IMR-90 (cell line): ENCODE data around the gene NKTR. TPM values are rescaled to one million over a fixed set of nuclear protein-coding genes. Genes with fewer than 3 reads are reported as not detected.

Experiments
- ATAC-seq: fragments of 200-7000 bp; cut with Tn5 transposase; 2 replicates; pipeline ENCODE4 v1.9.1; 2020; ENCODE audit warnings: low read depth, mild to moderate bottlenecking, moderate library complexity
- BruUV-seq: library from RNA; stranded (reverse); fragments of 400-500 nt; replicated peaks from 2 replicates; lab custom pipeline; 2021; lab: Mats Ljungman, UMichigan
- CTCF ChIA-PET: fragments of 300-600 bp; formaldehyde crosslinking; extraction: SDS; loops from one replicate; lab custom pipeline; 2021; ENCODE audit warnings: antibody characterized with exemption; lab: Yijun Ruan, JAX
- POLR2A ChIA-PET: fragments of 300-600 bp; sonication (Branson Sonifier 250); formaldehyde crosslinking; loops from one replicate; lab custom pipeline; 2022; ENCODE audit warnings: antibody characterized with exemption; ENCODE audit not compliant: unreplicated experiment; lab: Charles Lee
- DNase-seq: peaks from one replicate; pipeline ENCODE4 v3.0.0; 2013
- H2AFZ ChIP-seq: replicated peaks from 2 replicates; pipeline ENCODE3; 2013; ENCODE audit warnings: low read length, mild to moderate bottlenecking; ENCODE audit not compliant: poor library complexity
- H2AK5ac ChIP-seq: 2 replicates; pipeline ENCODE4 v1.6.1; 2013; ENCODE audit warnings: low read depth, low read length, inconsistent platforms
- H2AK9ac ChIP-seq: replicated peaks from 2 replicates; pipeline ENCODE3; 2013; ENCODE audit warnings: mild to moderate bottlenecking, low read depth, low read length, moderate library complexity; ENCODE audit not compliant: poor library complexity
- H2BK120ac ChIP-seq: 2 replicates; pipeline ENCODE4 v1.6.1; 2013; ENCODE audit warnings: low read depth, low read length, inconsistent platforms
- H2BK15ac ChIP-seq: 3 replicates; pipeline ENCODE4 v1.6.1; 2013; ENCODE audit warnings: low read depth, low read length, inconsistent platforms
- H2BK20ac ChIP-seq: 2 replicates; pipeline ENCODE4 v1.6.1; 2013; ENCODE audit warnings: low read depth, mild to moderate bottlenecking, inconsistent platforms, low read length, moderate library complexity
- H2BK5ac ChIP-seq: 2 replicates; pipeline ENCODE4 v1.6.1; 2013; ENCODE audit warnings: mild to moderate bottlenecking, low read depth, low read length, inconsistent platforms; ENCODE audit not compliant: poor library complexity, severe bottlenecking
- H3K14ac ChIP-seq: replicated peaks from 2 replicates; pipeline ENCODE4 v1.6.1; 2013; ENCODE audit warnings: low read depth, low read length, inconsistent platforms
- H3K18ac ChIP-seq: 2 replicates; pipeline ENCODE4 v1.6.1; 2013; ENCODE audit warnings: low read depth, low read length, control low read depth
- H3K23ac ChIP-seq: 2 replicates; pipeline ENCODE4 v1.6.1; 2013; ENCODE audit warnings: low read depth, low read length, inconsistent platforms
- H3K27ac ChIP-seq: 2 replicates; pipeline ENCODE4 v1.5.1; 2013; ENCODE audit warnings: mild to moderate bottlenecking, control low read depth, low read length; ENCODE audit not compliant: insufficient read depth
- H3K27me3 ChIP-seq: 2 replicates; pipeline ENCODE4 v1.6.1; 2013; ENCODE audit warnings: low read length; ENCODE audit not compliant: control insufficient read depth, insufficient read depth
- H3K36me3 ChIP-seq: 2 replicates; pipeline ENCODE4 v1.6.1; 2013; ENCODE audit warnings: low read length, mixed read lengths; ENCODE audit not compliant: control insufficient read depth, insufficient read depth
- H3K4ac ChIP-seq: 2 replicates; pipeline ENCODE4 v1.6.1; 2013; ENCODE audit warnings: low read depth, low read length, inconsistent platforms
- H3K4me1 ChIP-seq: 2 replicates; pipeline ENCODE4 v1.6.1; 2013; ENCODE audit warnings: low read length, mixed read lengths; ENCODE audit not compliant: control insufficient read depth, insufficient read depth
- H3K4me2 ChIP-seq: 2 replicates; pipeline ENCODE4 v1.6.1; 2013; ENCODE audit warnings: low read depth, mild to moderate bottlenecking, control low read depth, low read length, moderate library complexity
- H3K4me3 ChIP-seq: 2 replicates; pipeline ENCODE4 v1.5.1; 2013; ENCODE audit warnings: low read depth, mild to moderate bottlenecking, control low read depth, low read length, moderate library complexity; ENCODE audit not compliant: insufficient read depth
- H3K56ac ChIP-seq: 2 replicates; pipeline ENCODE4 v1.6.1; 2013; ENCODE audit warnings: low read length, inconsistent platforms; ENCODE audit not compliant: insufficient read depth; ENCODE audit errors: extremely low read depth
- H3K79me1 ChIP-seq, 2 experiments: 2 replicates each; pipeline ENCODE4 v1.6.1; 2013; ENCODE audit warnings: low read length in 2 of 2, inconsistent platforms in 1 of 2, low read depth in 1 of 2
- H3K9ac ChIP-seq: 2 replicates; pipeline ENCODE4 v1.6.1; 2013; ENCODE audit warnings: low read depth, low read length, control low read depth
- H3K9me1 ChIP-seq: 2 replicates; pipeline ENCODE4 v1.6.1; 2013; ENCODE audit warnings: low read length, inconsistent platforms; ENCODE audit not compliant: insufficient read depth
- H3K9me3 ChIP-seq: 2 replicates; pipeline ENCODE4 v1.6.1; 2013; ENCODE audit warnings: low read length; ENCODE audit not compliant: control insufficient read depth, insufficient read depth
- H4K20me1 ChIP-seq: 2 replicates; pipeline ENCODE4 v1.6.1; 2013; ENCODE audit warnings: low read length, inconsistent platforms; ENCODE audit not compliant: insufficient read depth
- H4K5ac ChIP-seq: 2 replicates; pipeline ENCODE4 v1.6.1; 2013; ENCODE audit warnings: mild to moderate bottlenecking, low read depth, low read length, control low read depth
- H4K8ac ChIP-seq, 2 experiments: 2 replicates each; pipeline ENCODE4 v1.6.1; 2013; ENCODE audit warnings: low read depth in 2 of 2, low read length in 2 of 2, control low read depth in 1 of 2, inconsistent platforms in 1 of 2
- H4K91ac ChIP-seq: 2 replicates; pipeline ENCODE4 v1.6.1; 2013; ENCODE audit warnings: low read depth, low read length, inconsistent platforms; ENCODE audit not compliant: insufficient read depth
- CHD1 ChIP-seq: IDR thresholded peaks from 2 replicates; pipeline ENCODE4 v1.6.1; 2012; ENCODE audit warnings: low read depth, low read length, improper control_type of control experiment
- FOS ChIP-seq: fragments of 150-350 bp; IDR thresholded peaks from 2 replicates; pipeline ENCODE4 v1.6.1; 2016; ENCODE audit warnings: low read depth, low read length
- MAFK ChIP-seq: IDR thresholded peaks from 2 replicates; pipeline ENCODE4 v1.6.1; 2012; ENCODE audit warnings: low read depth, low read length, improper control_type of control experiment
- MAZ ChIP-seq: IDR thresholded peaks from 2 replicates; pipeline ENCODE4 v1.6.1; 2012; ENCODE audit warnings: low read depth, mild to moderate bottlenecking, low read length, improper control_type of control experiment, moderate library complexity, borderline replicate concordance
- POLR2A ChIP-seq: IDR thresholded peaks from 2 replicates; pipeline ENCODE4 v1.6.1; 2012; ENCODE audit warnings: mild to moderate bottlenecking, low read depth, low read length
- RAD21 ChIP-seq: IDR thresholded peaks from 2 replicates; pipeline ENCODE4 v1.6.1; 2012; ENCODE audit warnings: low read length, improper control_type of control experiment
- RCOR1 ChIP-seq: IDR thresholded peaks from 2 replicates; pipeline ENCODE4 v1.6.1; 2012; ENCODE audit warnings: mild to moderate bottlenecking, low read length, improper control_type of control experiment; ENCODE audit not compliant: insufficient replicate concordance
- USF2 ChIP-seq: fragments of 150-350 bp; IDR thresholded peaks from 2 replicates; pipeline ENCODE4 v1.6.1; 2017; ENCODE audit warnings: mild to moderate bottlenecking, antibody characterized with exemption, low read length, low read depth
- WGBS, 2 experiments: methylation state at CpG; one replicate each; pipeline versions ENCODE4 v1.1.5 to v1.1.7; 2013; ENCODE audit warnings: missing lambda C conversion rate in 2 of 2; ENCODE audit not compliant: insufficient read length in 1 of 2; ENCODE audit errors: extremely low coverage in 2 of 2; 5-methylcytosine and 5-hydroxymethylcytosine counted together
- dilution Hi-C: fragments of 300-500 bp; cut with HindIII; formaldehyde crosslinking; loops from one replicate; pipeline ENCODE4 v1.14.3; 2018; ENCODE audit warnings: low sequenced_read_pairs; ENCODE audit not compliant: unreplicated experiment
- in situ Hi-C: fragments of 300-500 bp; cut with MboI; formaldehyde crosslinking; loops from 3 replicates; pipeline ENCODE4 v1.14.3; 2019; ENCODE audit warnings: low sequenced_read_pairs, inconsistent platforms, mixed read lengths
- intact Hi-C: fragments of 100-400 bp; cut with micrococcal nuclease; formaldehyde crosslinking; loops from 2 replicates; pipeline ENCODE4 v1.10.0; 2022
- polyA plus RNA-seq, 3 experiments: library from polyadenylated mRNA; depleted of rRNA; stranded (reverse); fragments of >200 nt; gene quantifications; 2 replicates each; pipeline ENCODE4 v1.2.3, GENCODE V29; 2012; ENCODE audit warnings: low replicate concordance in 1 of 3
- total RNA-seq: library from RNA; depleted of rRNA; stranded (reverse); fragments of >200 nt; gene quantifications from 2 replicates; pipeline ENCODE4 v1.2.3, GENCODE V29; 2012

The NKTR gene
- total and polyA plus RNA-seq, 2 of the 4 experiments (the other 2 are of a cell fraction) = 24.0 to 30.7 TPM

- no CpG with 5 or more reads among the region's 1 CpG for WGBS, 2 experiments
- TF ChIP-seq POLR2A (no peak), FOS (no peak), RCOR1 (no peak), MAZ (no peak), USF2 (no peak), MAFK (no peak), CHD1 (no peak), RAD21 (no peak)
- intact Hi-C loops = loop anchor here (5.0 kb wide), 1 partner anchor 35 kb away; no protein-coding TSS in a partner anchor
Observed at GRCh38 chr3:42612217-42612616, 11.7 kb downstream of the NKTR start.

More at GRCh38 chr3:42612217-42612616, 11.7 kb downstream of the NKTR start:
- peaks cover 7% of the 10 kb centered on the region; the same call in 1 of the 2 replicates for H3K9me1 ChIP-seq
- no peak overlapping the region for H3K18ac ChIP-seq
- H2BK20ac ChIP-seq = no peak overlapping the region
- H3K36me3 ChIP-seq = peaks cover 17% of the 10 kb centered on the region
- H2AK9ac ChIP-seq = no peak overlapping the region
- H3K14ac ChIP-seq = no peak overlapping the region
- H3K4me2 ChIP-seq = no peak overlapping the region
- H3K9me3 ChIP-seq = no peaks in the 10 kb centered on the region
- no peak overlapping the region for H3K27ac ChIP-seq
- dilution Hi-C loops = no loop called here
- no peak overlapping the region for H3K23ac ChIP-seq
- H2BK120ac ChIP-seq = no peak overlapping the region
- H4K91ac ChIP-seq = no peak overlapping the region
- H2BK15ac ChIP-seq = no peak overlapping the region
- H3K4ac ChIP-seq = no peak overlapping the region
- CTCF ChIA-PET = interaction anchor here (1.0 kb wide), 1 partner anchor 39 kb away, joined by 4 read pairs; no protein-coding TSS in a partner anchor
- H3K56ac ChIP-seq = no peak overlapping the region
- POLR2A ChIA-PET = no interaction called here
- DNase-seq (no peak), ATAC-seq (no peak)
- H4K8ac ChIP-seq = no peak overlapping the region
- in situ Hi-C loops = no loop called here
- H3K4me3 ChIP-seq = no peak overlapping the region
- H2AFZ ChIP-seq = no peak overlapping the region
- no peak overlapping the region for H2BK5ac ChIP-seq
- H3K27me3 ChIP-seq = no peaks in the 10 kb centered on the region
- H3K79me1 ChIP-seq = peaks cover 11 to 51% of the 10 kb centered on the region in 2 experiments
- no peak overlapping the region for H2AK5ac ChIP-seq
- H4K5ac ChIP-seq = no peak overlapping the region
- peaks cover 4% of the 10 kb centered on the region for H3K4me1 ChIP-seq
- BruUV-seq = no TSS peak
- H4K20me1 ChIP-seq = peaks cover 56% of the 10 kb centered on the region
- H3K9ac ChIP-seq = no peak overlapping the region
